Natural killer cell treated with Interleukin-12 subunit alpha and Interleukin-12 subunit beta and Interleukin-15 and Interleukin-18, amount 100 ng/mL, for 72 hours (primary cell): ENCODE measurements around the gene ITGB6. TPM values are rescaled to one million over a fixed set of nuclear protein-coding genes. Genes with fewer than 3 reads are reported as not detected.
"Not testable (repeated sequence)": the region's sequence is repeated elsewhere in the genome, so short reads cannot be mapped to it uniquely, and the experiment has no call there.

Source experiments
- ATAC-seq, 2 donors: fragments of 150-1000 bp; cut with Tn5 transposase in 1 of 2; sonication (Bioruptor Pico), chemical (Tn5 transposase) in 1 of 2; 2 replicates each; pipeline ENCODE4 v1.10.0; 2021
- DNase-seq: peaks from one replicate; pipeline ENCODE4 v3.0.0; 2022; ENCODE audit warnings: low spot score
- H3K27ac Mint-ChIP-seq, 2 donors: 1 replicate in 1 of 2; 2 replicates in 1 of 2; pipeline ENCODE4 v1.8.0; 2022; ENCODE audit warnings: mixed read lengths in 2 of 2, mild to moderate bottlenecking in 1 of 2, moderate library complexity in 1 of 2
- H3K27me3 Mint-ChIP-seq, 2 donors: 1 replicate in 1 of 2; 2 replicates in 1 of 2; pipeline ENCODE4 v1.8.0; 2022; ENCODE audit warnings: mixed read lengths in 2 of 2
- H3K36me3 Mint-ChIP-seq: one replicate; pipeline ENCODE4 v1.8.0; 2022; ENCODE audit warnings: mixed read lengths
- H3K4me1 Mint-ChIP-seq, 2 donors: 1 replicate in 1 of 2; 2 replicates in 1 of 2; pipeline ENCODE4 v1.8.0; 2022; ENCODE audit warnings: low read depth in 2 of 2, mixed read lengths in 2 of 2, mild to moderate bottlenecking in 1 of 2
- H3K4me3 Mint-ChIP-seq: one replicate; pipeline ENCODE4 v1.8.0; 2022; ENCODE audit warnings: mixed read lengths
- H3K9me3 Mint-ChIP-seq: 2 replicates; pipeline ENCODE4 v1.8.0; 2022; ENCODE audit warnings: mixed read lengths
- total RNA-seq, 2 donors: library from RNA; stranded (reverse); gene quantifications; one replicate each; pipeline ENCODE4 v1.2.3, GENCODE V29; 2022

Gene ITGB6
- total RNA-seq, 2 donors from 2014 or later: not detected

GRCh38 chr2:160157861-160158829 lies 41.9 kb downstream of the ITGB6 start:
- Mint-ChIP-seq H3K27me3 (peaks cover 0 to 9% of the 10 kb centered on the region in 2 donors), H3K9me3 (no peaks in the 10 kb centered on the region), H3K27ac (no peak overlapping the region), H3K4me3 (no peak overlapping the region), H3K36me3 (no peaks in the 10 kb centered on the region), H3K4me1 (no peaks in the 10 kb centered on the region)
- DNase-seq (no peak), ATAC-seq (no peak)

- no peaks in the 10 kb centered on the region for H3K36me3 Mint-ChIP-seq
- no peak for DNase-seq
- ATAC-seq: no peak
- no peak overlapping the region for H3K4me3 Mint-ChIP-seq
- H3K27ac Mint-ChIP-seq: no peak overlapping the region
- H3K9me3 Mint-ChIP-seq: no peaks in the 10 kb centered on the region
- H3K27me3 Mint-ChIP-seq: peaks cover 0 to 9% of the 10 kb centered on the region in 2 donors
- no peaks in the 10 kb centered on the region for H3K4me1 Mint-ChIP-seq
Measured at GRCh38 chr2:160156665-160157064, 43.4 kb downstream of the ITGB6 start.

- H3K4me1 Mint-ChIP-seq: no peaks in the 10 kb centered on the region
- peak in 1 of 2 donors; percentile 27 for ATAC-seq
- no peak overlapping the region for H3K27ac Mint-ChIP-seq
- no peak overlapping the region for H3K4me3 Mint-ChIP-seq
- DNase-seq: no peak
- H3K27me3 Mint-ChIP-seq: peaks cover 0 to 15% of the 10 kb centered on the region in 2 donors
- H3K36me3 Mint-ChIP-seq: no peaks in the 10 kb centered on the region
- H3K9me3 Mint-ChIP-seq: no peaks in the 10 kb centered on the region
Measured at GRCh38 chr2:160156100-160156499, 44.0 kb downstream of the ITGB6 start.

GRCh38 chr2:160148419-160148818 lies 51.7 kb downstream of the ITGB6 start:
- not testable (repeated sequence) for ATAC-seq, H3K4me1 Mint-ChIP-seq, H3K36me3 Mint-ChIP-seq, H3K27ac Mint-ChIP-seq, H3K4me3 Mint-ChIP-seq, DNase-seq, H3K9me3 Mint-ChIP-seq
- peaks cover 10 to 36% of the 10 kb centered on the region in 2 donors for H3K27me3 Mint-ChIP-seq

GRCh38 chr2:160145471-160145870 lies 54.6 kb downstream of the ITGB6 start:
- Mint-ChIP-seq H3K9me3 (no peaks in the 10 kb centered on the region), H3K27me3 (peaks cover 11 to 29% of the 10 kb centered on the region in 2 donors), H3K27ac (no peak overlapping the region), H3K4me3 (no peak overlapping the region), H3K4me1 (peaks cover 0 to 3% of the 10 kb centered on the region in 2 donors), H3K36me3 (no peaks in the 10 kb centered on the region)
- DNase-seq: no peak
- peak in 1 of 2 donors; percentile 20 for ATAC-seq

- peaks cover 16 to 29% of the 10 kb centered on the region in 2 donors for H3K27me3 Mint-ChIP-seq
- no peaks in the 10 kb centered on the region for H3K9me3 Mint-ChIP-seq
- no peaks in the 10 kb centered on the region for H3K36me3 Mint-ChIP-seq
- no peak overlapping the region for H3K27ac Mint-ChIP-seq
- DNase-seq (no peak), ATAC-seq (no peak)
- peaks cover 0 to 3% of the 10 kb centered on the region in 2 donors for H3K4me1 Mint-ChIP-seq
- no peak overlapping the region for H3K4me3 Mint-ChIP-seq
Measured at GRCh38 chr2:160144280-160144990, 55.6 kb downstream of the ITGB6 start.

- Mint-ChIP-seq H3K27ac (no peak overlapping the region), H3K4me3 (no peak overlapping the region), H3K27me3 (peaks cover 16 to 21% of the 10 kb centered on the region in 2 donors), H3K9me3 (no peaks in the 10 kb centered on the region), H3K4me1 (peaks cover 0 to 3% of the 10 kb centered on the region in 2 donors), H3K36me3 (no peaks in the 10 kb centered on the region)
- ATAC-seq (no peak), DNase-seq (no peak)
Measured at GRCh38 chr2:160142472-160142871, 57.6 kb downstream of the ITGB6 start.

GRCh38 chr2:160141912-160142311 lies 58.2 kb downstream of the ITGB6 start:
- peaks cover 0 to 3% of the 10 kb centered on the region in 2 donors for H3K4me1 Mint-ChIP-seq
- no peaks in the 10 kb centered on the region for H3K36me3 Mint-ChIP-seq
- no peak overlapping the region for H3K4me3 Mint-ChIP-seq
- no peak overlapping the region for H3K27ac Mint-ChIP-seq
- ATAC-seq (no peak), DNase-seq (no peak)
- H3K9me3 Mint-ChIP-seq: no peaks in the 10 kb centered on the region
- H3K27me3 Mint-ChIP-seq: peaks cover 16 to 17% of the 10 kb centered on the region in 2 donors

- ATAC-seq (no peak), DNase-seq (no peak)
- Mint-ChIP-seq H3K36me3 (no peaks in the 10 kb centered on the region), H3K27me3 (peaks cover 12 to 16% of the 10 kb centered on the region in 2 donors), H3K4me1 (peaks cover 0 to 3% of the 10 kb centered on the region in 2 donors), H3K27ac (no peak overlapping the region), H3K4me3 (no peak overlapping the region), H3K9me3 (no peaks in the 10 kb centered on the region)
Measured at GRCh38 chr2:160141419-160141818, 58.7 kb downstream of the ITGB6 start.

- Mint-ChIP-seq H3K36me3 (no peaks in the 10 kb centered on the region), H3K9me3 (no peaks in the 10 kb centered on the region), H3K4me3 (no peak overlapping the region), H3K27ac (no peak overlapping the region), H3K4me1 (peaks cover 0 to 3% of the 10 kb centered on the region in 2 donors), H3K27me3 (peaks cover 5 to 13% of the 10 kb centered on the region in 2 donors)
- ATAC-seq (no peak), DNase-seq (no peak)
Measured at GRCh38 chr2:160140471-160140870, 59.6 kb downstream of the ITGB6 start.

- no peaks in the 10 kb centered on the region for H3K36me3 Mint-ChIP-seq
- no peak overlapping the region for H3K4me3 Mint-ChIP-seq
- H3K27ac Mint-ChIP-seq: no peak overlapping the region
- H3K27me3 Mint-ChIP-seq: peaks cover under 1 to 10% of the 10 kb centered on the region in 2 donors
- DNase-seq: no peak
- no peak for ATAC-seq
- no peaks in the 10 kb centered on the region for H3K9me3 Mint-ChIP-seq
- H3K4me1 Mint-ChIP-seq: peaks cover 0 to 3% of the 10 kb centered on the region in 2 donors
Measured at GRCh38 chr2:160139991-160140390, 60.1 kb downstream of the ITGB6 start.

- ATAC-seq (no peak), DNase-seq (no peak)
- Mint-ChIP-seq H3K27me3 (peaks cover 0 to 10% of the 10 kb centered on the region in 2 donors), H3K4me1 (peaks cover 0 to 3% of the 10 kb centered on the region in 2 donors), H3K9me3 (no peaks in the 10 kb centered on the region), H3K36me3 (no peaks in the 10 kb centered on the region), H3K4me3 (no peak overlapping the region), H3K27ac (no peak overlapping the region)
Measured at GRCh38 chr2:160139350-160139749, 60.7 kb downstream of the ITGB6 start.

- no peak for ATAC-seq
- Mint-ChIP-seq H3K9me3 (no peaks in the 10 kb centered on the region), H3K4me3 (no peak overlapping the region), H3K27me3 (peaks cover 8 to 12% of the 10 kb centered on the region in 2 donors), H3K27ac (no peak overlapping the region), H3K36me3 (no peaks in the 10 kb centered on the region), H3K4me1 (no peaks in the 10 kb centered on the region)
- DNase-seq: no peak
Measured at GRCh38 chr2:160138406-160138805, 61.7 kb downstream of the ITGB6 start.

- no peak for ATAC-seq
- no peaks in the 10 kb centered on the region for H3K9me3 Mint-ChIP-seq
Measured at GRCh38 chr2:160137464-160137863, 62.6 kb downstream of the ITGB6 start.

More at GRCh38 chr2:160137464-160137863, 62.6 kb downstream of the ITGB6 start:
- Mint-ChIP-seq H3K4me3 (no peak overlapping the region), H3K27me3 (peaks cover 16% of the 10 kb centered on the region in 2 donors), H3K4me1 (no peaks in the 10 kb centered on the region), H3K36me3 (no peaks in the 10 kb centered on the region), H3K27ac (no peak overlapping the region)
- DNase-seq: no peak
